NT2/D1 (cell line): ENCODE results near the gene CMC1.

ENCODE experiments used
- SUZ12 ChIP-seq: IDR thresholded peaks from 2 replicates; pipeline ENCODE4 v1.6.1; 2011; ENCODE audit not compliant: insufficient read length, insufficient read depth; ENCODE audit errors: extremely low read depth
- YY1 ChIP-seq: IDR thresholded peaks from 2 replicates; pipeline ENCODE4 v1.6.1; 2011; ENCODE audit not compliant: insufficient read length, insufficient read depth

- TF ChIP-seq YY1 = no peak
- no peak for TF ChIP-seq SUZ12
Observed at GRCh38 chr3:28240441-28240840, 978 bp upstream of the CMC1 start.
